H1 (cell line): ENCODE results near the gene HMCN1. TPM values are rescaled to one million over a fixed set of nuclear protein-coding genes. Genes with fewer than 3 reads are reported as not detected.

Experiments used
- CTCF ChIA-PET: fragments of 300-600 bp; sonication (Branson Sonifier 250); formaldehyde crosslinking; loops from one replicate; lab custom pipeline; 2021; ENCODE audit not compliant: partially characterized antibody; lab: Charles Lee
- POLR2A ChIA-PET: fragments of 300-600 bp; sonication (Branson Sonifier 250); formaldehyde crosslinking; loops from one replicate; lab custom pipeline; 2021; ENCODE audit warnings: inconsistent platforms; ENCODE audit not compliant: partially characterized antibody; lab: Charles Lee
- DNase-seq, 2 experiments: peaks; one replicate each; pipeline versions ENCODE4 v3.0.0 to v3.0.0-alpha.2; 2010 to 2022; ENCODE audit warnings: low spot score in 2 of 2, low read depth in 1 of 2, mixed read lengths in 1 of 2
- FAIRE-seq: peaks from 2 replicates; lab custom pipeline; 2011; peaks lifted over from hg19 to GRCh38; lab: Jason Lieb, UNC
- H2AFZ ChIP-seq: 2 replicates; pipeline ENCODE4 v1.8.1; 2012; ENCODE audit warnings: low read length, inconsistent platforms
- H2AK5ac ChIP-seq: 2 replicates; pipeline ENCODE4 v1.6.1; 2013; ENCODE audit warnings: low read depth, low read length
- H2BK120ac ChIP-seq: replicated peaks from 2 replicates; pipeline ENCODE3; 2013; ENCODE audit warnings: low read depth, low read length, inconsistent platforms
- H2BK12ac ChIP-seq: 2 replicates; pipeline ENCODE4 v1.6.1; 2013; ENCODE audit warnings: low read depth, low read length
- H2BK15ac ChIP-seq: 2 replicates; pipeline ENCODE4 v1.6.1; 2013; ENCODE audit warnings: low read length
- H2BK20ac ChIP-seq: 2 replicates; pipeline ENCODE4 v1.6.1; 2013; ENCODE audit warnings: low read length
- H2BK5ac ChIP-seq: 2 replicates; pipeline ENCODE4 v1.6.1; 2013; ENCODE audit warnings: low read depth, low read length
- H3K14ac ChIP-seq: 2 replicates; pipeline ENCODE4 v1.6.1; 2013; ENCODE audit warnings: inconsistent platforms; ENCODE audit not compliant: insufficient read length
- H3K18ac ChIP-seq: 2 replicates; pipeline ENCODE4 v1.6.1; 2013; ENCODE audit warnings: low read length; ENCODE audit errors: extremely low read depth
- H3K23ac ChIP-seq: 2 replicates; pipeline ENCODE4 v1.6.1; 2013; ENCODE audit warnings: inconsistent platforms; ENCODE audit not compliant: insufficient read length
- H3K23me2 ChIP-seq: 2 replicates; pipeline ENCODE4 v1.6.1; 2013; ENCODE audit warnings: low read depth, low read length
- H3K27ac ChIP-seq: 2 replicates; pipeline ENCODE4 v1.6.1; 2011; ENCODE audit warnings: low read depth, low read length, inconsistent platforms
- H3K27me3 ChIP-seq, 4 experiments: replicated peaks in 1 of 4; 1 replicate in 1 of 4; 2 replicates in 3 of 4; pipeline versions ENCODE4 v1.6.1 to v1.8.1; 2011 to 2013; ENCODE audit warnings: low read length in 3 of 4, mild to moderate bottlenecking in 3 of 4, inconsistent platforms in 2 of 4, mixed read lengths in 2 of 4, moderate library complexity in 1 of 4; ENCODE audit not compliant: control insufficient read depth in 3 of 4, insufficient read depth in 3 of 4; ENCODE audit errors: extremely low read depth in 1 of 4
- H3K36me3 ChIP-seq, 4 experiments: 2 replicates each; pipeline versions ENCODE4 v1.6.1 to v1.8.1; 2011 to 2013; ENCODE audit warnings: mild to moderate bottlenecking in 4 of 4, low read length in 3 of 4, moderate library complexity in 2 of 4, control low read depth in 1 of 4, inconsistent platforms in 1 of 4; ENCODE audit not compliant: insufficient read depth in 4 of 4, control insufficient read depth in 2 of 4
- H3K4ac ChIP-seq: replicated peaks from 2 replicates; pipeline ENCODE3; 2013; ENCODE audit warnings: low read length, low read depth, mixed read lengths, inconsistent platforms; ENCODE audit not compliant: insufficient read length
- H3K4me1 ChIP-seq, 4 experiments: replicated peaks in 1 of 4; 1 replicate in 1 of 4; 2 replicates in 3 of 4; pipeline versions ENCODE4 v1.6.1 to v1.8.1; 2011 to 2013; ENCODE audit warnings: low read length in 3 of 4, inconsistent platforms in 2 of 4, mixed read lengths in 1 of 4; ENCODE audit not compliant: insufficient read depth in 4 of 4, control insufficient read depth in 3 of 4
- H3K4me2 ChIP-seq, 2 experiments: 2 replicates each; pipeline versions ENCODE4 v1.6.1 to v1.8.1; 2011 to 2013; ENCODE audit warnings: low read depth in 2 of 2, low read length in 2 of 2, control low read depth in 1 of 2, inconsistent platforms in 1 of 2, mild to moderate bottlenecking in 1 of 2; ENCODE audit not compliant: insufficient read depth in 1 of 2
- H3K4me3 ChIP-seq, 4 experiments: fragments of 200-600, 300-600 bp in 1 of 4; sonication (generic), shearing (Covaris generic), sonication (Bioruptor Twin) in 1 of 4; 2 replicates each; pipeline versions ENCODE4 v1.5.1 to v1.8.1; 2011 to 2016; ENCODE audit warnings: low read length in 4 of 4, low read depth in 3 of 4, control low read depth in 2 of 4, inconsistent platforms in 2 of 4, mild to moderate bottlenecking in 2 of 4, mixed read lengths in 1 of 4, moderate library complexity in 1 of 4; ENCODE audit not compliant: insufficient read depth in 2 of 4; ENCODE audit errors: extremely low read depth in 1 of 4
- H3K56ac ChIP-seq: replicated peaks from 2 replicates; pipeline ENCODE3; 2013; ENCODE audit warnings: low read depth, mild to moderate bottlenecking, mixed read lengths, low read length, inconsistent platforms; ENCODE audit not compliant: insufficient read length
- H3K79me1 ChIP-seq: 2 replicates; pipeline ENCODE4 v1.6.1; 2013; ENCODE audit warnings: low read depth, low read length, control low read depth
- H3K79me2 ChIP-seq, 2 experiments: 2 replicates each; pipeline versions ENCODE4 v1.6.1 to v1.8.1; 2012 to 2013; ENCODE audit warnings: low read length in 2 of 2, mild to moderate bottlenecking in 2 of 2, inconsistent platforms in 1 of 2; ENCODE audit not compliant: insufficient read depth in 2 of 2, control insufficient read depth in 1 of 2
- H3K9ac ChIP-seq, 4 experiments: replicated peaks in 1 of 4; 1 replicate in 1 of 4; 2 replicates in 3 of 4; pipeline versions ENCODE4 v1.6.1 to v1.8.1; 2011 to 2013; ENCODE audit warnings: low read depth in 3 of 4, low read length in 3 of 4, control low read depth in 2 of 4, mild to moderate bottlenecking in 2 of 4, moderate library complexity in 2 of 4, inconsistent platforms in 1 of 4; ENCODE audit errors: extremely low read depth in 1 of 4
- H3K9me3 ChIP-seq, 2 experiments: 2 replicates each; pipeline versions ENCODE4 v1.6.1 to v1.8.1; 2012 to 2013; ENCODE audit warnings: mild to moderate bottlenecking in 2 of 2, moderate library complexity in 2 of 2, control low read depth in 1 of 2, inconsistent platforms in 1 of 2, low read depth in 1 of 2, low read length in 1 of 2, mixed read lengths in 1 of 2; ENCODE audit not compliant: insufficient read depth in 2 of 2
- H4K20me1 ChIP-seq, 2 experiments: replicated peaks in 1 of 2; 2 replicates each; pipeline versions ENCODE3 to v1.8.1; 2011 to 2013; ENCODE audit warnings: inconsistent platforms in 2 of 2, low read length in 2 of 2, mild to moderate bottlenecking in 1 of 2; ENCODE audit not compliant: insufficient read depth in 2 of 2, control insufficient read depth in 1 of 2
- H4K5ac ChIP-seq: 2 replicates; pipeline ENCODE4 v1.6.1; 2013; ENCODE audit warnings: low read length, low read depth, mixed read lengths, inconsistent platforms; ENCODE audit not compliant: insufficient read length
- H4K8ac ChIP-seq: 2 replicates; pipeline ENCODE4 v1.8.0; 2013; ENCODE audit warnings: mild to moderate bottlenecking, moderate library complexity, low read length, inconsistent platforms; ENCODE audit not compliant: insufficient read depth; ENCODE audit errors: extremely low read depth
- H4K91ac ChIP-seq: replicated peaks from 2 replicates; pipeline ENCODE3; 2013; ENCODE audit warnings: low read length, mixed read lengths, inconsistent platforms; ENCODE audit not compliant: insufficient read length
- HDAC6 ChIP-seq: IDR thresholded peaks from one replicate; pipeline ENCODE4 v1.7.1; 2012; ENCODE audit warnings: low read depth, mild to moderate bottlenecking, inconsistent platforms, low read length, moderate library complexity
- RNF2 ChIP-seq: fragments of 200-900, 300-1000 bp; sonication (generic); IDR thresholded peaks from 2 replicates; pipeline ENCODE4 v1.7.1; 2016; ENCODE audit warnings: borderline replicate concordance, low read depth, mild to moderate bottlenecking, antibody characterized with exemption, low read length; ENCODE audit not compliant: poor library complexity, severe bottlenecking; ENCODE audit errors: missing control alignments
- WGBS, 2 experiments: shearing (Covaris generic) in 1 of 2; methylation state at CpG; one replicate each; pipeline versions ENCODE4 v1.1.6 to v1.1.7; 2013 to 2015; ENCODE audit warnings: low lambda C conversion rate in 2 of 2, mixed read lengths in 2 of 2, inconsistent platforms in 1 of 2, low coverage in 1 of 2, missing lambda C conversion rate in 1 of 2; ENCODE audit not compliant: insufficient replicate concordance in 2 of 2, insufficient coverage in 1 of 2, insufficient read length in 1 of 2; ENCODE audit errors: extremely low coverage in 1 of 2, missing lambda C conversion rate in 1 of 2; 5-methylcytosine and 5-hydroxymethylcytosine counted together
- polyA plus RNA-seq, 7 experiments: library from polyadenylated mRNA; depleted of rRNA in 3 of 7; stranded (reverse) in 5 of 7; unstranded in 2 of 7; fragments of >200 nt in 5 of 7; fragments of 200-250 nt in 2 of 7; gene quantifications; 1 replicate in 5 of 7; 2 replicates in 1 of 7; 4 replicates in 1 of 7; pipeline versions ENCODE4 v1.2.1 to v1.2.3, GENCODE V29; 2011 to 2013; ENCODE audit warnings: missing spikeins in 2 of 7, mixed read lengths in 2 of 7
- total RNA-seq: library from RNA; stranded (reverse); fragmentation: NEBNext Ultra II Directional; extraction: Animal tissue kit (Norgen Biotek cat#: 25700); gene quantifications from 2 replicates; pipeline ENCODE4 v1.2.1, GENCODE V29; 2021

HMCN1 gene
- total and polyA plus RNA-seq, 2 of the 8 experiments (the other 6 are each of a cell fraction or from before 2014, with no cell fraction given): 13.8 to 14.6 TPM

DNA sequence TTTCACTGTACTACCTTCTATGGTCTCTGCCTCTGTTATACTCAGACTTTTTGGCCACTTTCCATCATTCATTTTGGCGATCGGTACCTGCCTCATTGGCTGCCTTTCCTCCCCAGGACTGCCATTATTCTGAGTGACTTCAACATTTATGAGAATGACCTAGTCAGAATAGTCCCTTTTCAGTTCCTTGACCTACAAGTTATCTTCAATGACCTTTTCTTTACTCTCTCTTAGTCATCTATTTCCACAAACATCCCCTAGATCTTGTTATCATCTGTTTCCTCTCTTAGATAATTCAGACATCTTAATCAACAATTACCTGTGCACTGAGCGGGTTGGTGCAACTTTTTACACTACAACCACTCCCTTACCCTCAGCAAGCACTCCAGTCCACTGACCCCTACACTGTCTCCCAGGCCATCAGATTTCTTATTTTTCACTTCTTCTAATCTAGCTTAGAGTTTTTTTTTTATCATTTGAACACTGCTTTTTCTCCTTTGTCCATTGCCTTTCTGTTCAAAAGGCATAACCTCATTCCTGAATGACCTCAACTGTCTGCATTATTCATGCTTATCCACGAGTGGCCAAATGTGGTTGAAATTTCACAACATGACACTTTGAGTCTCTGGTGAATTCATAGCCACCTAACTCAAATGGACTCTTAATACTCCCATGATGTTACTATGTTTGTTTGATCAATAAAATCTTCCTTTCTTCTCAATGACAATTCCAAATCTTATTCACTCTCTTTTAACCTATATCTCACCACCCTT lies 112.7 kb downstream of the HMCN1 start:
- Histone ChIP-seq H4K20me1 (no peaks in the 10 kb centered on the region), H3K79me1 (no peaks in the 10 kb centered on the region), H2BK120ac (no peak overlapping the region), H2BK12ac (no peak overlapping the region), H4K8ac (no peak overlapping the region; the same call in 1 of the 2 replicates), H3K4me1 (peaks cover 0 to 13% (median 6%) of the 10 kb centered on the region in 4 experiments; a peak in 5 of 7 replicates), H3K36me3 (no peaks in the 10 kb centered on the region), H2AK5ac (no peak overlapping the region; the same call in 1 of the 2 replicates), H3K23ac (no peak overlapping the region), H3K27me3 (no peaks in the 10 kb centered on the region), H3K23me2 (no peaks in the 10 kb centered on the region), H3K56ac (no peak overlapping the region), H2BK20ac (no peak overlapping the region), H4K5ac (no peak overlapping the region), H2BK15ac (no peak overlapping the region), H3K79me2 (no peaks in the 10 kb centered on the region), H3K4me3 (no peak overlapping the region), H3K14ac (no peak overlapping the region), H2BK5ac (no peak overlapping the region), H4K91ac (no peak overlapping the region), H3K18ac (no peak overlapping the region), H3K4ac (no peak overlapping the region), H3K9me3 (no peaks in the 10 kb centered on the region), H3K4me2 (no peak overlapping the region), H3K9ac (no peak overlapping the region), H3K27ac (no peak overlapping the region), H2AFZ (no peak overlapping the region)
- ChIA-PET CTCF (no interaction called here), POLR2A (no interaction called here)
- 87% methylated on average over 4 of the region's 4 CpGs; no CpG with 5 or more reads in 1 of the 2 experiments for WGBS, 2 experiments
- FAIRE-seq: no peak
- DNase-seq: no peak
- TF ChIP-seq HDAC6: no peak
- TF ChIP-seq RNF2: no peak
